H1 (cell line): ENCODE data around the gene FOXA2. TPM values are rescaled to one million over a fixed set of nuclear protein-coding genes. Genes with fewer than 3 reads are reported as not detected.

Source experiments
- CTCF ChIA-PET: fragments of 300-600 bp; sonication (Branson Sonifier 250); formaldehyde crosslinking; loops from one replicate; lab custom pipeline; 2021; ENCODE audit not compliant: partially characterized antibody; lab: Charles Lee
- POLR2A ChIA-PET: fragments of 300-600 bp; sonication (Branson Sonifier 250); formaldehyde crosslinking; loops from one replicate; lab custom pipeline; 2021; ENCODE audit warnings: inconsistent platforms; ENCODE audit not compliant: partially characterized antibody; lab: Charles Lee
- DNase-seq, 2 experiments: peaks; one replicate each; pipeline versions ENCODE4 v3.0.0 to v3.0.0-alpha.2; 2010 to 2022; ENCODE audit warnings: low spot score in 2 of 2, low read depth in 1 of 2, mixed read lengths in 1 of 2
- FAIRE-seq: peaks from 2 replicates; lab custom pipeline; 2011; peaks lifted over from hg19 to GRCh38; lab: Jason Lieb, UNC
- H2AFZ ChIP-seq: 2 replicates; pipeline ENCODE4 v1.8.1; 2012; ENCODE audit warnings: low read length, inconsistent platforms
- H2AK5ac ChIP-seq: 2 replicates; pipeline ENCODE4 v1.6.1; 2013; ENCODE audit warnings: low read depth, low read length
- H2BK120ac ChIP-seq: replicated peaks from 2 replicates; pipeline ENCODE3; 2013; ENCODE audit warnings: low read depth, low read length, inconsistent platforms
- H2BK12ac ChIP-seq: 2 replicates; pipeline ENCODE4 v1.6.1; 2013; ENCODE audit warnings: low read depth, low read length
- H2BK15ac ChIP-seq: 2 replicates; pipeline ENCODE4 v1.6.1; 2013; ENCODE audit warnings: low read length
- H2BK20ac ChIP-seq: 2 replicates; pipeline ENCODE4 v1.6.1; 2013; ENCODE audit warnings: low read length
- H2BK5ac ChIP-seq: 2 replicates; pipeline ENCODE4 v1.6.1; 2013; ENCODE audit warnings: low read depth, low read length
- H3K14ac ChIP-seq: 2 replicates; pipeline ENCODE4 v1.6.1; 2013; ENCODE audit warnings: inconsistent platforms; ENCODE audit not compliant: insufficient read length
- H3K18ac ChIP-seq: 2 replicates; pipeline ENCODE4 v1.6.1; 2013; ENCODE audit warnings: low read length; ENCODE audit errors: extremely low read depth
- H3K23ac ChIP-seq: 2 replicates; pipeline ENCODE4 v1.6.1; 2013; ENCODE audit warnings: inconsistent platforms; ENCODE audit not compliant: insufficient read length
- H3K23me2 ChIP-seq: 2 replicates; pipeline ENCODE4 v1.6.1; 2013; ENCODE audit warnings: low read depth, low read length
- H3K27ac ChIP-seq: 2 replicates; pipeline ENCODE4 v1.6.1; 2011; ENCODE audit warnings: low read depth, low read length, inconsistent platforms
- H3K27me3 ChIP-seq, 4 experiments: replicated peaks in 1 of 4; 1 replicate in 1 of 4; 2 replicates in 3 of 4; pipeline versions ENCODE4 v1.6.1 to v1.8.1; 2011 to 2013; ENCODE audit warnings: low read length in 3 of 4, mild to moderate bottlenecking in 3 of 4, inconsistent platforms in 2 of 4, mixed read lengths in 2 of 4, moderate library complexity in 1 of 4; ENCODE audit not compliant: control insufficient read depth in 3 of 4, insufficient read depth in 3 of 4; ENCODE audit errors: extremely low read depth in 1 of 4
- H3K36me3 ChIP-seq, 4 experiments: 2 replicates each; pipeline versions ENCODE4 v1.6.1 to v1.8.1; 2011 to 2013; ENCODE audit warnings: mild to moderate bottlenecking in 4 of 4, low read length in 3 of 4, moderate library complexity in 2 of 4, control low read depth in 1 of 4, inconsistent platforms in 1 of 4; ENCODE audit not compliant: insufficient read depth in 4 of 4, control insufficient read depth in 2 of 4
- H3K4ac ChIP-seq: replicated peaks from 2 replicates; pipeline ENCODE3; 2013; ENCODE audit warnings: low read length, low read depth, mixed read lengths, inconsistent platforms; ENCODE audit not compliant: insufficient read length
- H3K4me1 ChIP-seq, 4 experiments: replicated peaks in 1 of 4; 1 replicate in 1 of 4; 2 replicates in 3 of 4; pipeline versions ENCODE4 v1.6.1 to v1.8.1; 2011 to 2013; ENCODE audit warnings: low read length in 3 of 4, inconsistent platforms in 2 of 4, mixed read lengths in 1 of 4; ENCODE audit not compliant: insufficient read depth in 4 of 4, control insufficient read depth in 3 of 4
- H3K4me2 ChIP-seq, 2 experiments: 2 replicates each; pipeline versions ENCODE4 v1.6.1 to v1.8.1; 2011 to 2013; ENCODE audit warnings: low read depth in 2 of 2, low read length in 2 of 2, control low read depth in 1 of 2, inconsistent platforms in 1 of 2, mild to moderate bottlenecking in 1 of 2; ENCODE audit not compliant: insufficient read depth in 1 of 2
- H3K4me3 ChIP-seq, 4 experiments: fragments of 200-600, 300-600 bp in 1 of 4; sonication (generic), shearing (Covaris generic), sonication (Bioruptor Twin) in 1 of 4; 2 replicates each; pipeline versions ENCODE4 v1.5.1 to v1.8.1; 2011 to 2016; ENCODE audit warnings: low read length in 4 of 4, low read depth in 3 of 4, control low read depth in 2 of 4, inconsistent platforms in 2 of 4, mild to moderate bottlenecking in 2 of 4, mixed read lengths in 1 of 4, moderate library complexity in 1 of 4; ENCODE audit not compliant: insufficient read depth in 2 of 4; ENCODE audit errors: extremely low read depth in 1 of 4
- H3K56ac ChIP-seq: replicated peaks from 2 replicates; pipeline ENCODE3; 2013; ENCODE audit warnings: low read depth, mild to moderate bottlenecking, mixed read lengths, low read length, inconsistent platforms; ENCODE audit not compliant: insufficient read length
- H3K79me1 ChIP-seq: 2 replicates; pipeline ENCODE4 v1.6.1; 2013; ENCODE audit warnings: low read depth, low read length, control low read depth
- H3K79me2 ChIP-seq, 2 experiments: 2 replicates each; pipeline versions ENCODE4 v1.6.1 to v1.8.1; 2012 to 2013; ENCODE audit warnings: low read length in 2 of 2, mild to moderate bottlenecking in 2 of 2, inconsistent platforms in 1 of 2; ENCODE audit not compliant: insufficient read depth in 2 of 2, control insufficient read depth in 1 of 2
- H3K9ac ChIP-seq, 4 experiments: replicated peaks in 1 of 4; 1 replicate in 1 of 4; 2 replicates in 3 of 4; pipeline versions ENCODE4 v1.6.1 to v1.8.1; 2011 to 2013; ENCODE audit warnings: low read depth in 3 of 4, low read length in 3 of 4, control low read depth in 2 of 4, mild to moderate bottlenecking in 2 of 4, moderate library complexity in 2 of 4, inconsistent platforms in 1 of 4; ENCODE audit errors: extremely low read depth in 1 of 4
- H3K9me3 ChIP-seq, 2 experiments: 2 replicates each; pipeline versions ENCODE4 v1.6.1 to v1.8.1; 2012 to 2013; ENCODE audit warnings: mild to moderate bottlenecking in 2 of 2, moderate library complexity in 2 of 2, control low read depth in 1 of 2, inconsistent platforms in 1 of 2, low read depth in 1 of 2, low read length in 1 of 2, mixed read lengths in 1 of 2; ENCODE audit not compliant: insufficient read depth in 2 of 2
- H4K20me1 ChIP-seq, 2 experiments: replicated peaks in 1 of 2; 2 replicates each; pipeline versions ENCODE3 to v1.8.1; 2011 to 2013; ENCODE audit warnings: inconsistent platforms in 2 of 2, low read length in 2 of 2, mild to moderate bottlenecking in 1 of 2; ENCODE audit not compliant: insufficient read depth in 2 of 2, control insufficient read depth in 1 of 2
- H4K5ac ChIP-seq: 2 replicates; pipeline ENCODE4 v1.6.1; 2013; ENCODE audit warnings: low read length, low read depth, mixed read lengths, inconsistent platforms; ENCODE audit not compliant: insufficient read length
- H4K8ac ChIP-seq: 2 replicates; pipeline ENCODE4 v1.8.0; 2013; ENCODE audit warnings: mild to moderate bottlenecking, moderate library complexity, low read length, inconsistent platforms; ENCODE audit not compliant: insufficient read depth; ENCODE audit errors: extremely low read depth
- H4K91ac ChIP-seq: replicated peaks from 2 replicates; pipeline ENCODE3; 2013; ENCODE audit warnings: low read length, mixed read lengths, inconsistent platforms; ENCODE audit not compliant: insufficient read length
- CBX8 ChIP-seq: fragments of 300-800, 300-1000 bp; sonication (generic); IDR thresholded peaks from 2 replicates; pipeline ENCODE4 v1.7.1; 2016; ENCODE audit warnings: low read depth, low read length, borderline replicate concordance
- CHD2 ChIP-seq: IDR thresholded peaks from 2 replicates; pipeline ENCODE4 v1.6.1; 2012; ENCODE audit warnings: low read length, improper control_type of control experiment
- EP300 ChIP-seq, 2 experiments: IDR thresholded peaks; 1 replicate in 1 of 2; 2 replicates in 1 of 2; pipeline ENCODE4 v1.6.1; 2011 to 2012; ENCODE audit warnings: low read depth in 2 of 2, low read length in 2 of 2, mild to moderate bottlenecking in 2 of 2, borderline replicate concordance in 1 of 2, inconsistent platforms in 1 of 2, moderate library complexity in 1 of 2
- HDAC6 ChIP-seq: IDR thresholded peaks from one replicate; pipeline ENCODE4 v1.7.1; 2012; ENCODE audit warnings: low read depth, mild to moderate bottlenecking, inconsistent platforms, low read length, moderate library complexity
- JUN ChIP-seq: IDR thresholded peaks from 2 replicates; pipeline ENCODE4 v1.6.1; 2011; ENCODE audit warnings: low read depth, mild to moderate bottlenecking, improper control_type of control experiment, low read length
- KDM5A ChIP-seq: fragments of 200-600 bp; IDR thresholded peaks from 2 replicates; pipeline ENCODE4 v1.7.1; 2012; ENCODE audit warnings: mild to moderate bottlenecking, low read length, inconsistent platforms, mixed read lengths
- MAX ChIP-seq: IDR thresholded peaks from 2 replicates; pipeline ENCODE4 v1.6.1; 2012; ENCODE audit warnings: inconsistent platforms
- POLR2A ChIP-seq, 2 experiments: IDR thresholded peaks; 1 replicate in 1 of 2; 2 replicates in 1 of 2; pipeline ENCODE4 v1.6.1; 2011; ENCODE audit warnings: low read depth in 2 of 2, low read length in 2 of 2, mild to moderate bottlenecking in 2 of 2; ENCODE audit errors: control extremely low read depth in 1 of 2
- RFX5 ChIP-seq: IDR thresholded peaks from 2 replicates; pipeline ENCODE4 v1.6.1; 2011; ENCODE audit warnings: low read depth, low read length, improper control_type of control experiment, borderline replicate concordance
- TAF7 ChIP-seq: optimal IDR thresholded peaks from 2 replicates; pipeline ENCODE3; 2011; ENCODE audit warnings: low read depth, mild to moderate bottlenecking, inconsistent platforms, low read length, moderate library complexity, borderline replicate concordance
- TBP ChIP-seq: IDR thresholded peaks from 2 replicates; pipeline ENCODE4 v1.6.1; 2011; ENCODE audit warnings: low read depth, low read length, improper control_type of control experiment
- TEAD4 ChIP-seq: IDR thresholded peaks from 2 replicates; pipeline ENCODE4 v1.6.1; 2012; ENCODE audit warnings: low read depth, low read length, inconsistent platforms, mixed read lengths
- YY1 ChIP-seq: IDR thresholded peaks from 2 replicates; pipeline ENCODE4 v1.6.1; 2011; ENCODE audit warnings: low read depth, mild to moderate bottlenecking, low read length
- WGBS, 2 experiments: shearing (Covaris generic) in 1 of 2; methylation state at CpG; one replicate each; pipeline versions ENCODE4 v1.1.6 to v1.1.7; 2013 to 2015; ENCODE audit warnings: low lambda C conversion rate in 2 of 2, mixed read lengths in 2 of 2, inconsistent platforms in 1 of 2, low coverage in 1 of 2, missing lambda C conversion rate in 1 of 2; ENCODE audit not compliant: insufficient replicate concordance in 2 of 2, insufficient coverage in 1 of 2, insufficient read length in 1 of 2; ENCODE audit errors: extremely low coverage in 1 of 2, missing lambda C conversion rate in 1 of 2; 5-methylcytosine and 5-hydroxymethylcytosine counted together
- polyA plus RNA-seq, 7 experiments: library from polyadenylated mRNA; depleted of rRNA in 3 of 7; stranded (reverse) in 5 of 7; unstranded in 2 of 7; fragments of >200 nt in 5 of 7; fragments of 200-250 nt in 2 of 7; gene quantifications; 1 replicate in 5 of 7; 2 replicates in 1 of 7; 4 replicates in 1 of 7; pipeline versions ENCODE4 v1.2.1 to v1.2.3, GENCODE V29; 2011 to 2013; ENCODE audit warnings: missing spikeins in 2 of 7, mixed read lengths in 2 of 7
- total RNA-seq: library from RNA; stranded (reverse); fragmentation: NEBNext Ultra II Directional; extraction: Animal tissue kit (Norgen Biotek cat#: 25700); gene quantifications from 2 replicates; pipeline ENCODE4 v1.2.1, GENCODE V29; 2021

Gene FOXA2
- total and polyA plus RNA-seq, 2 of the 8 experiments (the other 6 are each of a cell fraction or from before 2014, with no cell fraction given): not detected

GRCh38 chr20:22535483-22535882, 48.9 kb downstream of the FOXA2 start:
- Histone ChIP-seq H4K91ac (no peak overlapping the region), H3K4me3 (no peak overlapping the region), H3K23ac (no peak overlapping the region), H4K5ac (no peak overlapping the region), H2BK20ac (no peak overlapping the region), H2BK15ac (no peak overlapping the region), H4K20me1 (no peaks in the 10 kb centered on the region), H3K27me3 (no peaks in the 10 kb centered on the region), H3K56ac (no peak overlapping the region), H2AFZ (no peak overlapping the region), H3K4me1 (peaks cover 0 to 4% (median 0%) of the 10 kb centered on the region in 4 experiments; a peak in 2 of 7 replicates), H3K14ac (no peak overlapping the region), H2BK120ac (no peak overlapping the region), H3K36me3 (no peaks in the 10 kb centered on the region), H3K18ac (no peak overlapping the region), H3K4ac (no peak overlapping the region), H3K79me1 (no peaks in the 10 kb centered on the region), H3K9me3 (no peaks in the 10 kb centered on the region), H3K27ac (no peak overlapping the region), H3K79me2 (no peaks in the 10 kb centered on the region), H2AK5ac (no peak overlapping the region), H3K9ac (no peak overlapping the region), H3K23me2 (no peaks in the 10 kb centered on the region), H2BK12ac (no peak overlapping the region), H2BK5ac (no peak overlapping the region), H4K8ac (no peak overlapping the region), H3K4me2 (no peak overlapping the region)
- CTCF ChIA-PET: interaction anchor here (0.6 kb wide), 1 partner anchor 1443 kb away, joined by 3 read pairs; no protein-coding TSS in a partner anchor
- POLR2A ChIA-PET: no interaction called here
- no peak for TF ChIP-seq TAF7
- TF ChIP-seq YY1: no peak
- TF ChIP-seq CHD2: no peak
- no peak for TF ChIP-seq CBX8
- no peak for TF ChIP-seq EP300 (IDR thresholded peaks at IDR 0.05; ENCODE audit: borderline replicate concordance in 1 of 2, low read depth in 2 of 2, low read length in 2 of 2)
- no peak for TF ChIP-seq HDAC6
- no peak for TF ChIP-seq JUN
- no peak for TF ChIP-seq RFX5
- TF ChIP-seq KDM5A: no peak
- no peak for TF ChIP-seq TBP
- TF ChIP-seq TEAD4: no peak
- no peak for TF ChIP-seq POLR2A (IDR thresholded peaks at IDR 0.05; ENCODE audit: control extremely low read depth in 1 of 2, low read depth in 2 of 2, low read length in 2 of 2)
- no peak for TF ChIP-seq MAX
- DNase-seq (no peak), FAIRE-seq (no peak)
- WGBS, 2 experiments: 84% methylated on average over 5 of the region's 5 CpGs; no CpG with 5 or more reads in 1 of the 2 experiments
